Lower leg skin (tissue), 4 donors: ENCODE measurements around the gene SEC61A2. TPM values are rescaled to one million over a fixed set of nuclear protein-coding genes. Genes with fewer than 3 reads are reported as not detected.

Source experiments
- DNase-seq, 2 donors: peaks; one replicate each; pipeline ENCODE4 v3.0.0-alpha.2; 2019; ENCODE audit warnings: low spot score in 2 of 2
- H3K4me3 ChIP-seq: fragments of 200-600 bp; sonication (generic); 2 replicates; pipeline ENCODE4 v1.5.1; 2017; ENCODE audit warnings: mild to moderate bottlenecking, low read depth; ENCODE audit not compliant: poor library complexity, severe bottlenecking
- CTCF ChIP-seq, 3 donors: fragments of 450-650 bp; IDR thresholded peaks; one replicate each; pipeline ENCODE4 v1.5.1; 2016; ENCODE audit warnings: antibody characterized with exemption in 3 of 3, mild to moderate bottlenecking in 3 of 3, moderate library complexity in 2 of 3
- POLR2A ChIP-seq, 2 donors: fragments of 450-650 bp; IDR thresholded peaks; one replicate each; pipeline ENCODE4 v1.6.1; 2016 to 2017; ENCODE audit warnings: antibody characterized with exemption in 2 of 2, mild to moderate bottlenecking in 1 of 2, moderate library complexity in 1 of 2
- WGBS, 2 donors: methylation state at CpG; one replicate each; pipeline ENCODE4 v1.1.5; 2018; 5-methylcytosine and 5-hydroxymethylcytosine counted together
- intact Hi-C: fragments of 100-400 bp; cut with DNase I; formaldehyde crosslinking; loops from one replicate; pipeline ENCODE4 v1.15.0; 2023; ENCODE audit warnings: low total_unique reads
- total RNA-seq, 4 donors: library from RNA; depleted of rRNA; stranded (reverse); fragments of >200 nt; gene quantifications; one replicate each; pipeline ENCODE4 v1.1.0, GENCODE V29; 2016

SEC61A2 gene
- total RNA-seq, 4 donors from 2014 or later = 5.3 to 14.5 (median 6.8) TPM

- WGBS, 2 donors = 90 to 94% methylated on average over 5 of the region's 5 CpGs
- TF ChIP-seq CTCF (IDR thresholded peaks at IDR 0.05) (no peak), POLR2A (IDR thresholded peaks at IDR 0.05) (no peak)
- H3K4me3 ChIP-seq = no peak overlapping the region
- intact Hi-C loops = no loop called here
- no peak for DNase-seq
These were observed 57.9 kb downstream of the SEC61A2 start for GRCh38 chr10:12187321-12187905.

- 91% methylated on average over 6 of the region's 6 CpGs for WGBS, 2 donors
- intact Hi-C loops = no loop called here
These were observed 59.2 kb downstream of the SEC61A2 start for GRCh38 chr10:12188656-12189055.

GRCh38 chr10:12189426-12189825 lies 59.9 kb downstream of the SEC61A2 start:
- 95 to 96% methylated on average over 10 of the region's 10 CpGs for WGBS, 2 donors
- peak in 1 of 2 donors; percentile 23 for DNase-seq
- H3K4me3 ChIP-seq = no peak overlapping the region
- no peak for TF ChIP-seq CTCF (IDR thresholded peaks at IDR 0.05)
- TF ChIP-seq POLR2A (IDR thresholded peaks at IDR 0.05) = no peak
- intact Hi-C loops = no loop called here

More at GRCh38 chr10:12188656-12189055, 59.2 kb downstream of the SEC61A2 start:
- H3K4me3 ChIP-seq = no peak overlapping the region
- no peak for DNase-seq
- TF ChIP-seq CTCF (IDR thresholded peaks at IDR 0.05) = no peak
- TF ChIP-seq POLR2A (IDR thresholded peaks at IDR 0.05) = no peak

GRCh38 chr10:12191715-12192114 lies 62.2 kb downstream of the SEC61A2 start:
- no peak overlapping the region for H3K4me3 ChIP-seq
- DNase-seq = no peak

GRCh38 chr10:12193193-12193592 lies 63.7 kb downstream of the SEC61A2 start:
- no peak overlapping the region for H3K4me3 ChIP-seq
- intact Hi-C loops = no loop called here
- 78 to 85% methylated on average over 5 of the region's 5 CpGs for WGBS, 2 donors
- TF ChIP-seq POLR2A (IDR thresholded peaks at IDR 0.05) = no peak
- no peak for TF ChIP-seq CTCF (IDR thresholded peaks at IDR 0.05)
- no peak for DNase-seq

More at GRCh38 chr10:12191715-12192114, 62.2 kb downstream of the SEC61A2 start:
- WGBS, 2 donors = 35 to 49% methylated on average over 3 of the region's 3 CpGs
- intact Hi-C loops = no loop called here
- TF ChIP-seq CTCF (IDR thresholded peaks at IDR 0.05) (no peak), POLR2A (IDR thresholded peaks at IDR 0.05) (no peak)

- TF ChIP-seq POLR2A (IDR thresholded peaks at IDR 0.05) = no peak
- no peak for TF ChIP-seq CTCF (IDR thresholded peaks at IDR 0.05)
- H3K4me3 ChIP-seq = peak overlapping the region; percentile 85
- 5% methylated on average over 27 of the region's 27 CpGs for WGBS, 2 donors
- intact Hi-C loops = no loop called here
- peak; percentile 31 to 89 for DNase-seq
These were observed 65.3 kb downstream of the SEC61A2 start for GRCh38 chr10:12194752-12195271.
